GM23248 (cell line): ENCODE results near the gene TDP2. TPM values are rescaled to one million over a fixed set of nuclear protein-coding genes. Genes with fewer than 3 reads are reported as not detected.

ENCODE experiments used
- DNase-seq: peaks from one replicate; pipeline ENCODE4 v3.0.0-alpha.2; 2015
- H2AFZ ChIP-seq: fragments of 200-600 bp; sonication (generic); 2 replicates; pipeline ENCODE4 v1.6.1; 2016; ENCODE audit warnings: antibody characterized with exemption
- H3F3A ChIP-seq: fragments of 200-600 bp; sonication (generic); 2 replicates; pipeline ENCODE4 v1.6.1; 2016; ENCODE audit warnings: mild to moderate bottlenecking, antibody characterized with exemption, mixed run types; ENCODE audit not compliant: insufficient read depth
- H3K27ac ChIP-seq: fragments of 200-600 bp; sonication (generic); 2 replicates; pipeline ENCODE4 v1.5.1; 2016; ENCODE audit warnings: mild to moderate bottlenecking
- H3K27me3 ChIP-seq: fragments of 200-600 bp; sonication (generic); replicated peaks from 2 replicates; pipeline ENCODE4 v1.6.1; 2016; ENCODE audit warnings: mild to moderate bottlenecking; ENCODE audit not compliant: insufficient read depth
- H3K36me3 ChIP-seq: fragments of 200-600 bp; sonication (generic); 2 replicates; pipeline ENCODE4 v1.6.1; 2016; ENCODE audit warnings: low read depth, mild to moderate bottlenecking
- H3K4me1 ChIP-seq: fragments of 200-600 bp; sonication (generic); 2 replicates; pipeline ENCODE4 v1.6.1; 2016; ENCODE audit warnings: mild to moderate bottlenecking; ENCODE audit not compliant: insufficient read depth
- H3K4me2 ChIP-seq: fragments of 200-600 bp; sonication (generic); one replicate; pipeline ENCODE4 v1.6.1; 2016; ENCODE audit warnings: mild to moderate bottlenecking; ENCODE audit not compliant: unreplicated experiment
- H3K4me3 ChIP-seq: fragments of 200-600 bp; sonication (generic); 2 replicates; pipeline ENCODE4 v1.5.1; 2016; ENCODE audit warnings: mild to moderate bottlenecking
- H3K79me2 ChIP-seq: fragments of 200-600 bp; sonication (generic); 2 replicates; pipeline ENCODE4 v1.6.1; 2016; ENCODE audit warnings: mild to moderate bottlenecking; ENCODE audit not compliant: insufficient read depth
- H3K9ac ChIP-seq: fragments of 200-600 bp; sonication (generic); 2 replicates; pipeline ENCODE4 v1.6.1; 2016; ENCODE audit warnings: mild to moderate bottlenecking
- H3K9me2 ChIP-seq: fragments of 200-600 bp; sonication (generic); 2 replicates; pipeline ENCODE4 v1.6.1; 2016; ENCODE audit warnings: mixed run types, mild to moderate bottlenecking, moderate library complexity; ENCODE audit not compliant: insufficient read depth
- H3K9me3 ChIP-seq: fragments of 200-600 bp; sonication (generic); one replicate; pipeline ENCODE4 v1.6.1; 2017; ENCODE audit warnings: low read depth
- H4K20me1 ChIP-seq: fragments of 200-600 bp; sonication (generic); 2 replicates; pipeline ENCODE4 v1.6.0; 2016; ENCODE audit not compliant: insufficient read depth
- EZH2 ChIP-seq: fragments of 200-600 bp; sonication (generic); IDR thresholded peaks from 2 replicates; pipeline ENCODE4 v1.6.1; 2018; ENCODE audit warnings: antibody characterized with exemption, mild to moderate bottlenecking; ENCODE audit not compliant: insufficient read depth, poor library complexity, severe bottlenecking
- EZH2phosphoT487 ChIP-seq: fragments of 200-600 bp; sonication (generic); IDR thresholded peaks from 2 replicates; pipeline ENCODE4 v1.6.1; 2018; ENCODE audit warnings: antibody characterized with exemption, moderate library complexity, mild to moderate bottlenecking, low read depth; ENCODE audit not compliant: insufficient read depth
- WGBS, 2 experiments: methylation state at CpG; one replicate each; pipeline ENCODE4 v1.1.6; 2015 to 2017; ENCODE audit warnings: low lambda C conversion rate in 2 of 2, low coverage in 1 of 2; ENCODE audit errors: missing lambda C conversion rate in 2 of 2; 5-methylcytosine and 5-hydroxymethylcytosine counted together
- in situ Hi-C: fragments of 300-500 bp; cut with MboI; formaldehyde crosslinking; loops from 2 replicates; pipeline ENCODE4 v1.15.0; 2020
- polyA plus RNA-seq: library from polyadenylated mRNA; unstranded; fragments of >200 nt; fragmentation: Nextera tagmentation; extraction: Ambion mirVana; gene quantifications from 2 replicates; pipeline ENCODE4 v1.2.1, GENCODE V29; 2016
- total RNA-seq: library from RNA; depleted of rRNA; stranded (reverse); fragments of >200 nt; shearing (Covaris generic); gene quantifications from 2 replicates; pipeline ENCODE4 v1.2.3, GENCODE V29; 2014

The TDP2 gene
- total and polyA plus RNA-seq, 2 experiments from 2014 or later = 24.9 to 34.5 TPM

DNA sequence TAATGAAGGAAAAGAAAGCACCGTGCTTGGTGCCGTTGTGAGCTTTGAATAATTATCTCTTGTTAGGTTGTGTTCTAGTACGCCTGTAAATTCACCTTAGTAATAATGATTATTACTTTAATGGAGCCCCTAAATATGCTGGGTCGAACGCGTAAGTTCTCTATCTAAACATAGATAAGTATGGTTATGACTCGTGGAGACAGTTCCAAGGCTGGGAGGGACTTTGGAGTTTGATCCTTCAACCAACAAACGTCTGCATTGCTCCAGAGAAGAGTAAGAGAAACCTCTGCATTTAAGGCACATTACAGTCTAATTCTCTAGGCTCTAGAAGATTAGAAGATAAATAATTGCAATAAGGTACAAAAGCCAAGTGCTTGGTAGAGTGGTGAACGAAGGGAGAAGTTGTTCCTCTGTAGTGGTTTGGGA lies 692 bp upstream of the TDP2 start:
- Histone ChIP-seq H2AFZ (peak overlapping the region; percentile 98), H3K4me1 (peaks cover 20% of the 10 kb centered on the region), H3K9me2 (no peaks in the 10 kb centered on the region), H4K20me1 (no peaks in the 10 kb centered on the region), H3K27ac (peak overlapping the region; percentile 95), H3K79me2 (peaks cover 55% of the 10 kb centered on the region), H3K4me2 (peak overlapping the region; percentile 95), H3F3A (0 out of 2 replicates have a peak, but pooled peaks cover 7% of the 10 kb centered on the region), H3K9me3 (no peaks in the 10 kb centered on the region), H3K27me3 (no peaks in the 10 kb centered on the region), H3K9ac (peak overlapping the region; percentile 95), H3K4me3 (peak overlapping the region; percentile 95), H3K36me3 (no peaks in the 10 kb centered on the region; the same call in 1 of the 2 replicates)
- TF ChIP-seq EZH2 (no peak), EZH2phosphoT487 (no peak)
- DNase-seq = peak; percentile 57
- in situ Hi-C loops = no loop called here
- 1 to 3% methylated on average over 9 of the region's 9 CpGs for WGBS, 2 experiments

GRCh38 chr6:24666097-24666640 lies 530 bp downstream of the TDP2 start:
- DNase-seq = peak; percentile 71
- H3K4me1 ChIP-seq = peaks cover 20% of the 10 kb centered on the region
- H3K27me3 ChIP-seq = no peaks in the 10 kb centered on the region
- no peaks in the 10 kb centered on the region for H3K9me2 ChIP-seq
- peak overlapping the region; percentile 95 for H3K27ac ChIP-seq
- H3K9me3 ChIP-seq = no peaks in the 10 kb centered on the region
- in situ Hi-C loops = no loop called here
- peak overlapping the region; percentile 98 for H2AFZ ChIP-seq
- H3F3A ChIP-seq = 0 out of 2 replicates have a peak, but pooled peaks cover 7% of the 10 kb centered on the region
- no peaks in the 10 kb centered on the region; the same call in 1 of the 2 replicates for H3K36me3 ChIP-seq
- no peaks in the 10 kb centered on the region for H4K20me1 ChIP-seq
- H3K9ac ChIP-seq = peak overlapping the region; percentile 95
- 1 to 4% methylated on average over 26 of the region's 26 CpGs for WGBS, 2 experiments
- H3K4me2 ChIP-seq = peak overlapping the region; percentile 95
- peaks cover 65% of the 10 kb centered on the region for H3K79me2 ChIP-seq
- peak overlapping the region; percentile 95 for H3K4me3 ChIP-seq
- TF ChIP-seq EZH2phosphoT487 (no peak), EZH2 (no peak)

GRCh38 chr6:24664046-24664987 lies 2.4 kb downstream of the TDP2 start:
- no peak for DNase-seq
- H3K27ac ChIP-seq = no peak overlapping the region
- peaks cover 79% of the 10 kb centered on the region for H3K79me2 ChIP-seq
- H3K4me3 ChIP-seq = 0 out of 2 replicates have a peak overlapping the region, but pooled peaks have one; percentile 95
- H3K4me1 ChIP-seq = peaks cover 26% of the 10 kb centered on the region
- in situ Hi-C loops = no loop called here
- H3K27me3 ChIP-seq = no peaks in the 10 kb centered on the region
- TF ChIP-seq EZH2 (no peak), EZH2phosphoT487 (no peak)
- H2AFZ ChIP-seq = no peak overlapping the region
- H3K36me3 ChIP-seq = no peaks in the 10 kb centered on the region; the same call in 1 of the 2 replicates
- H3K9me2 ChIP-seq = no peaks in the 10 kb centered on the region
- H3F3A ChIP-seq = peaks cover 16% of the 10 kb centered on the region; the same call in 1 of the 2 replicates
- H3K4me2 ChIP-seq = peak overlapping the region; percentile 95
- WGBS, 2 experiments = 90% methylated on average over 7 of the region's 7 CpGs
- H3K9ac ChIP-seq = no peak overlapping the region
- H4K20me1 ChIP-seq = no peaks in the 10 kb centered on the region
- H3K9me3 ChIP-seq = no peaks in the 10 kb centered on the region

- Histone ChIP-seq H3K79me2 (peaks cover 79% of the 10 kb centered on the region), H3K4me2 (no peak overlapping the region), H3K4me3 (no peak overlapping the region), H3K27me3 (no peaks in the 10 kb centered on the region), H3K9ac (no peak overlapping the region), H3K9me3 (no peaks in the 10 kb centered on the region), H3F3A (peaks cover 25% of the 10 kb centered on the region; the same call in 1 of the 2 replicates), H2AFZ (no peak overlapping the region), H3K9me2 (no peaks in the 10 kb centered on the region), H3K36me3 (no peaks in the 10 kb centered on the region; the same call in 1 of the 2 replicates), H3K4me1 (peaks cover 30% of the 10 kb centered on the region), H4K20me1 (no peaks in the 10 kb centered on the region), H3K27ac (no peak overlapping the region)
- TF ChIP-seq EZH2phosphoT487 = no peak
- TF ChIP-seq EZH2 = no peak
- in situ Hi-C loops = no loop called here
- DNase-seq = no peak
- WGBS, 2 experiments = 97 to 100% methylated on average over 1 of the region's 1 CpG
These were observed 3.5 kb downstream of the TDP2 start for GRCh38 chr6:24663189-24663588.
